ENCODE data around the gene LIPN.

LIPN gene

GRCh38 chr10:88787463-88787862 lies 27.6 kb downstream of the LIPN start:
- Histone ChIP-seq H3K4me1 (ENCODE audit: low read length) (peaks cover 18% of the 10 kb centered on the region), H4K20me1 (ENCODE audit: insufficient read depth, low read length) (no peaks in the 10 kb centered on the region), H3K27ac (ENCODE audit: low read length) (no peak overlapping the region), H3K79me2 (ENCODE audit: low read length) (no peaks in the 10 kb centered on the region), H3K4me3 (ENCODE audit: low read length) (no peak overlapping the region), H3K4me2 (ENCODE audit: low read length) (no peak overlapping the region), H3K27me3 (ENCODE audit: low read depth, low read length) (no peaks in the 10 kb centered on the region), H2AFZ (ENCODE audit: low read depth, low read length) (no peak overlapping the region), H3K9ac (ENCODE audit: low read length) (no peak overlapping the region), H3K9me3 (ENCODE audit: insufficient read depth, low read length) (no peaks in the 10 kb centered on the region), H3K36me3 (replicated peaks; ENCODE audit: low read depth, low read length) (no peaks in the 10 kb centered on the region)
- TF ChIP-seq CTCF (IDR thresholded peaks at IDR 0.05; ENCODE audit: low read depth, low read length) (no peak), EZH2phosphoT487 (IDR thresholded peaks at IDR 0.05; ENCODE audit: low read depth) (no peak)

GRCh38 chr10:88788924-88789323 lies 29.1 kb downstream of the LIPN start:
- Histone ChIP-seq H3K27ac (ENCODE audit: low read length) (no peak overlapping the region), H4K20me1 (ENCODE audit: insufficient read depth, low read length) (no peaks in the 10 kb centered on the region)
- TF ChIP-seq CTCF (IDR thresholded peaks at IDR 0.05; ENCODE audit: low read depth, low read length) (no peak), EZH2phosphoT487 (IDR thresholded peaks at IDR 0.05; ENCODE audit: low read depth) (no peak)

GRCh38 chr10:88791924-88792323 lies 32.1 kb downstream of the LIPN start:
- Histone ChIP-seq H3K4me1 (ENCODE audit: low read length) (peaks cover 34% of the 10 kb centered on the region), H3K79me2 (ENCODE audit: low read length) (no peaks in the 10 kb centered on the region), H3K27me3 (ENCODE audit: low read depth, low read length) (no peaks in the 10 kb centered on the region), H3K9me3 (ENCODE audit: insufficient read depth, low read length) (no peaks in the 10 kb centered on the region), H3K4me3 (ENCODE audit: low read length) (no peak overlapping the region), H3K27ac (ENCODE audit: low read length) (no peak overlapping the region), H3K36me3 (replicated peaks; ENCODE audit: low read depth, low read length) (no peaks in the 10 kb centered on the region), H4K20me1 (ENCODE audit: insufficient read depth, low read length) (no peaks in the 10 kb centered on the region), H3K4me2 (ENCODE audit: low read length) (no peak overlapping the region), H3K9ac (ENCODE audit: low read length) (no peak overlapping the region), H2AFZ (ENCODE audit: low read depth, low read length) (no peak overlapping the region)
- no peak for TF ChIP-seq EZH2phosphoT487 (IDR thresholded peaks at IDR 0.05; ENCODE audit: low read depth)
- TF ChIP-seq CTCF (IDR thresholded peaks at IDR 0.05; ENCODE audit: low read depth, low read length): peak; percentile 37

More at GRCh38 chr10:88788924-88789323, 29.1 kb downstream of the LIPN start:
- no peaks in the 10 kb centered on the region for H3K36me3 ChIP-seq (replicated peaks; ENCODE audit: low read depth, low read length)
- H3K9ac ChIP-seq (ENCODE audit: low read length): no peak overlapping the region
- H3K79me2 ChIP-seq (ENCODE audit: low read length): no peaks in the 10 kb centered on the region
- H3K9me3 ChIP-seq (ENCODE audit: insufficient read depth, low read length): no peaks in the 10 kb centered on the region
- H3K4me2 ChIP-seq (ENCODE audit: low read length): no peak overlapping the region
- H3K4me3 ChIP-seq (ENCODE audit: low read length): no peak overlapping the region
- H2AFZ ChIP-seq (ENCODE audit: low read depth, low read length): no peak overlapping the region
- H3K27me3 ChIP-seq (ENCODE audit: low read depth, low read length): no peaks in the 10 kb centered on the region
- peaks cover 32% of the 10 kb centered on the region for H3K4me1 ChIP-seq (ENCODE audit: low read length)

GRCh38 chr10:88792661-88793060 lies 32.8 kb downstream of the LIPN start:
- Histone ChIP-seq H3K27ac (ENCODE audit: low read length) (peak overlapping the region; percentile 40), H3K27me3 (ENCODE audit: low read depth, low read length) (no peaks in the 10 kb centered on the region), H3K9ac (ENCODE audit: low read length) (peak overlapping the region; percentile 14; the same call in 1 of the 2 replicates), H3K4me3 (ENCODE audit: low read length) (no peak overlapping the region), H3K36me3 (replicated peaks; ENCODE audit: low read depth, low read length) (no peaks in the 10 kb centered on the region), H4K20me1 (ENCODE audit: insufficient read depth, low read length) (no peaks in the 10 kb centered on the region), H3K4me1 (ENCODE audit: low read length) (peaks cover 32% of the 10 kb centered on the region), H3K4me2 (ENCODE audit: low read length) (peak overlapping the region; percentile 47), H2AFZ (ENCODE audit: low read depth, low read length) (peak overlapping the region; percentile 56), H3K79me2 (ENCODE audit: low read length) (no peaks in the 10 kb centered on the region), H3K9me3 (ENCODE audit: insufficient read depth, low read length) (no peaks in the 10 kb centered on the region)
- TF ChIP-seq EZH2phosphoT487 (IDR thresholded peaks at IDR 0.05; ENCODE audit: low read depth) (no peak), CTCF (IDR thresholded peaks at IDR 0.05; ENCODE audit: low read depth, low read length) (no peak)

Measured in OCI-LY3 (cell line).